ENCODE data around the gene IGSF21.

IGSF21 gene

GRCh38 chr1:18119289-18119688, 11.7 kb downstream of the IGSF21 start:
- TF ChIP-seq GATA2 (IDR thresholded peaks at IDR 0.05; ENCODE audit: low read depth, low read length): no peak
- no peak for TF ChIP-seq GATA3 (IDR thresholded peaks at IDR 0.05; ENCODE audit: low read depth, low read length)

DNA sequence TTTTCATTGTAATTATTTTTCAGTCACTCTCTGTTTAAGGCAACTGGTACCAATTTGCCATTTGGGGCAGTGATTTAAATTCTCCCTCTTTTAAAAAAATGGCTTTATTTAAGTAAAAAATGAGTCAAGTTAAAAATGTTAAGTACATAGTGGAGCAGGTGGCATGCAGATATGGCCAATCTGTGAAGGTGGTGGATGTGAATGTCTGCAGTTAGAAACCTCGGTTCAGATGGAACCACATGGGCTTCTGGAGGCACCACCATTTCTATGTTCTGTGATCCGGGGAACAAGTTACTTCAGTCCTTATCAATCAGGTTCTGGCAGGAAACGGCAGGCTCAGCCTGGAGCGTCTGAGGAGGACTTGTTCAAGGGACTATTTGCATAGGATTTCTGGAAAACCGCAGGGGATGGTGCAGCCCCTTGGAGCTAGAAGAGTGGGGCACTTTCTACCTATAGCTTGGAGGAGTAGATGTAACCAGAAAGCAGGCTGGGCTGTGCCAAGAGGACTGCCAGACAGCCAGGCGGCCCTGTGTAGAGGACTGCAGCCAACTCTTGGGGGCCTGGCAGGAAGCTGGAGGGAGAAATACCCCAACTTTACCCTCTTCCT, 12.3 kb downstream of the IGSF21 start:
- no peak for TF ChIP-seq GATA3 (IDR thresholded peaks at IDR 0.05; ENCODE audit: low read depth, low read length)
- TF ChIP-seq GATA2 (IDR thresholded peaks at IDR 0.05; ENCODE audit: low read depth, low read length): no peak

DNA sequence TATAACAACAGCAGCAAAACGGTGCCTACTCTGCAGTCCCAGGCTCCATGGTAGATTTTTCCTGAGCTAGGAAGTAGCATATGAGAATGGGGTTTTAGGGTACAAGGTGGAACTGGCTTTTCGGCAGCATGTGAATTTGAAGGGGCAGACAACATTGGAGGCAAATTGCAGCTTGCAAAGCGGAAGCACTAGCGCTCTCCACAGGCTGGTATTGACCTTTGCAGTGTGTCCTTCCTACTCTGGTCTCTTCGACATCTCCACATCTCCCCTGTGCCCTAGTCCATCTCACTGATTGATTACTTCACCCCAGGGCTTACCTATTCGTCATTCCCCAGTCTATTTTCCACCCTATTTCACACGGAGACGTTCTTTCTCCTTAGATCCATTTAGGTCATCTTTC, 13.0 kb downstream of the IGSF21 start:
- TF ChIP-seq GATA3 (IDR thresholded peaks at IDR 0.05; ENCODE audit: low read depth, low read length) (no peak), GATA2 (IDR thresholded peaks at IDR 0.05; ENCODE audit: low read depth, low read length) (no peak)

DNA sequence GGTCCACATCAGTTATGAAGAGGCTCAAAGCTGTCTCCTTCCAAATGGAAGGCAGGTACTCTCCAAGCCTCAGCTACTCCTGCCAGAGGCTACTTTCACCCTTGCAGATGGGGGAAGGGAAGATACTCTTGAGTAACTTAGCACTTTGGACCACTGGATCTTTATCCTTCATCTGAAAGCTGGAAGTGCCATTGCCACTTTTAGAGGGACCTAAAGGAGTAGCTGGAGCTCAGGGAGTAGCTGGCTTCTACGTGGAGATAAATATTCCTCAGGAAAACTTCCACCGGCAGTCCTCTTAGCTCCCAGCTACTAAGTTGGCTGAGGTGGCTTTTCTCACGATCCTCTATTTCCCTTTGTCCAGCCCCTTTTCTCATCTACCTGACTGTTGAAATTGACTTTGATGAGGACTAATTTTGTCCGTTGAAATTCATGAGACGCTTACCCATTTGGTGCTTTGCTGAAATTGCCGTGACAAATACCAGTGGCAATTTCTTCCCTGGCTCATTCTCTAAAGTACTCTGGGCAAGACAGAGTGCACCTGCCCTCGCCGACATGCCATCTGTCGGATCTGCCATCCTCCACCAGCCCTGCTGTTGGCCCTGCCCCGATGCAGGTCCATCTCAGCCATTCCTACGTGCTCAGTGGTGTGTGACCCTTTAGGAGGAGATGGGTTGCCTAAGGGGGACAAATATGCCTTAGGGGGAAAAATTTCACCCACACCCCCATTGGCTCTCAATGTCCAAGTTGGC, 13.6 kb downstream of the IGSF21 start:
- TF ChIP-seq GATA3 (IDR thresholded peaks at IDR 0.05; ENCODE audit: low read depth, low read length) (no peak), GATA2 (IDR thresholded peaks at IDR 0.05; ENCODE audit: low read depth, low read length) (no peak)

DNA sequence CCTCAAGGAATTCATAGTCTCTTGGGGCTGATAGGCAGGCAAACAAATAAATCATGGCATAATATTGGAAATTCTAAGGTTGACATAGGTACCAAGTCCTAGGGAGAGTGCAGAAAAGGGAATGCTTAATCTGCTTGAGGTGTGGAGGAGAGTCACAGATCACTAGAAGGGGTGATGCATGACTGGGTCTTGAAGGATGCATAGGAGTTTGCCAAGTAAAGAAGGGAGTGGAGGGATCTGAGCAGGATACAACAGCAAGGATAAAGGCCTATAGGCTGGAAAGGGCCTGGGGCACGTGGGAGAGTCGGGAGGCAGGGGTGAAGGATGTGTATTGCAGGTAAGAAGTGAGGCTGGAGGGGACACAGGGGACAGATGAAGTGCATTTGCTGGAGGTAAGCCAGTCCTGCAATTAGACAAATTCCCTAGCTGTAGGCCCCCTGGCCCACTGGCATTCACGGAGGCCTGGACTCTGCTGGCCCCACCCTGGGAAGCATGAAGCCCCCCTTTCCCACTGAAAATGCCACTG, 15.9 kb downstream of the IGSF21 start:
- TF ChIP-seq GATA2 (IDR thresholded peaks at IDR 0.05; ENCODE audit: low read depth, low read length): no peak
- no peak for TF ChIP-seq GATA3 (IDR thresholded peaks at IDR 0.05; ENCODE audit: low read depth, low read length)

DNA sequence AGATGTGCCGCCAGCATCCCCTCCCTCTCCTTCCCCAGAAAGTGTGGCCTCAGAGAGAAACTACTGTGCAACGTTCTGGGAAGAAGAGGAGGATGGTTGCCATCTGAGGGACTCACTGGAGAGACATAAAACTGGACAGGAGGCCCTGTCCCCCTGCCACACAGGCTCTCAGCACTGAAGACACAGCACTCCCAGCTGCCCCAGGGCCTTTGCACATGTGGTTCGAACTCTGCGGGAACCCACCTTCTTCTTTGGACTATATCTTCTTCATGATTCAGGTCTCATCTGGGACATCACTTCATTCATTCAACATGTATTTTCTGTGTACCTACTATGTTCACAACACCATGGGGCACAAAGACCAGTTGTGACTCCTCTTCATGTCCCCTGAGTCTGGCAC, 17.4 kb downstream of the IGSF21 start:
- TF ChIP-seq GATA3 (IDR thresholded peaks at IDR 0.05; ENCODE audit: low read depth, low read length) (no peak), GATA2 (IDR thresholded peaks at IDR 0.05; ENCODE audit: low read depth, low read length) (no peak)

GRCh38 chr1:18126616-18127015, 19.0 kb downstream of the IGSF21 start:
- TF ChIP-seq GATA3 (IDR thresholded peaks at IDR 0.05; ENCODE audit: low read depth, low read length) (no peak), GATA2 (IDR thresholded peaks at IDR 0.05; ENCODE audit: low read depth, low read length) (no peak)

DNA sequence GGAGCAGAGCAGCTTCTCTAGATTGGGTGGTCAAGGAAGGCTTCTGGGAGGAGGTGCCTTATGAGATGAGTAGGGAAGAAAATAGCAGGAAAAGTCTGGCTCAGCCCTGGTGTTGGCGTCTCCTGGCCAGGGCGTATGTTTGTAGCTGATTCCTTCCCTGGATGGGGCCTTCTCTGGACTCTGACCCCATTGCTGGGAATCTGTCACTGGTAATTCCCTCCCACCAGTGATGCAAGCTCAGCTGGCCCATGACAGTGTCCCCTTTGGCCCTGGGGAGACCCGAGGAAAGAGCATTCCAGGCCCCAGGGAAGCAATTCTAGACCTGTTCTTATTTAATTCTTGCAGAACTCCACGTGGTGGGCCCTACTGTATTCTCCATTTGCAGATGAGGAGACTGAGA, 20.7 kb downstream of the IGSF21 start:
- no peak for TF ChIP-seq GATA3 (IDR thresholded peaks at IDR 0.05; ENCODE audit: low read depth, low read length)
- no peak for TF ChIP-seq GATA2 (IDR thresholded peaks at IDR 0.05; ENCODE audit: low read depth, low read length)

GRCh38 chr1:18130356-18130755, 22.8 kb downstream of the IGSF21 start:
- no peak for TF ChIP-seq GATA3 (IDR thresholded peaks at IDR 0.05; ENCODE audit: low read depth, low read length)
- TF ChIP-seq GATA2 (IDR thresholded peaks at IDR 0.05; ENCODE audit: low read depth, low read length): no peak

DNA sequence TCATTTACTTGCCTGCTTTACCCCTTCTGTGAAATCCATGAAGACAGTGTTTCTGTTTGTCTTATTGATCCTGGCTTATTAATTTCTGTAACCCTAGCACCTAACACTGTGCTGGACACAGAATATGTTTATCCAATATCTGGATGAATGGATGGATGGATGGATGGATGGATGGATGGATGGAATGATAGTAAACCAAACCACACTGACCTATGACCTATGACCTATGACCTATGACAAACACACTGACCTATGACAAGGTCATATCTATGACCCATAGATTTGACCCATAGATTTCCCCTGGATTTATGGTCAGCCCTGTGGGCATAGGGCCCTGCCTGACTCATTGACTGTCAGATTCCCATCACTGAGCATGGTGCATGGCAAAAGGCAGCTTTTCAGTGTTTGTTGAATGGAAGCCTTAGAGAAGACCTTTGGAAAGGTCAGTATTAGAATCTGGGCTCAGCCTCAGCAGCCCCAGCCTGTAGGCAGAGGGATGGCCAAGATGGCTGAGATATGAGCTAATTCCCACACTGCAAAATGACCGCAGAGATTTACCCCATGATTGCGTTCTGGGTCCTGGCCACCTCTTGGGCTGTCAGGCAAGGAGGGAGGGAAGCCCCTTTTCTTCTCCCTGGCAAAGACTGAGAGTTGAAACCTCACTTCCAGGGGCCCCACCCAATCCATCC, 24.6 kb downstream of the IGSF21 start:
- TF ChIP-seq GATA3 (IDR thresholded peaks at IDR 0.05; ENCODE audit: low read depth, low read length) (no peak; the same call in 1 of the 2 replicates), GATA2 (IDR thresholded peaks at IDR 0.05; ENCODE audit: low read depth, low read length) (peak; percentile 88)

DNA sequence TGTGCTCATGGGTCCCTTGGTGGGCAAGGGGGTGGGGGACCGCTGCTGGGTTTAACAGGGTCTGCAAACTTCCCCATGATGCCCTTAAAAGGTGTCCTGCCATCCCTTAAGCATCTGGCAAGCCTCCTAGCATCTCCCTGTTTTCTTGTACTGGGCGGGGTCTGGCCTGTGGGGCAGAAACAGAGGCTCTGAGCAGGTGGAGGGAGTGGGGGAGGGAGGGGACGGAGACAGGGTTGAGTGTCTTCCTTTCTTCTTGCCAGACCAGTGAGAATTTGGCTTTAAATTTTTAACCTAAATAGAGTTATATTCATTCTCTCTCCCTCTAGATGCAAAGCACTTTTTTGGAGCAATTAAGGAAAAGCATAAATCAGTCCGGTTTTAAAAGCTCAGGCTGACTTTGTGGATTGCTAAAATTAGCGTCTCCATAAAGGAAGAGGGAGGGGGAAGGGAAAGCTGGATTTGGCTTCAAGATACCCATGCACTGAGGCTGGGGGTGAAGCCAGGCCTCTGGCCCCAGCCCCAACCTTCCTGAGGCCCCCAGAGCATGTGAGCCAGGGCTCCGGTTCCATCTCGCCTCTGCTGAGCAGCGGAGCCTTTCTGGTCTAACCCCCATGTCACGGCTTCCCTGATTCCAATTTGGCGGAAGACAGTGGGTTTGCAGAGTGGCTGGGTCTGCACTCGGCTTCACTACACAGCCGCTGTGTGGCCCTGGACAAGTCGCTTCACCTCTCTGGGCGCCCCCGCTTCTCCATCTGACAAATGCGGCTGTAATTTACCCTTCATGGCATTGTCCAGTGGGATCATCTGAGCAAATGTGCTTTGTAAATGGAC, 25.3 kb downstream of the IGSF21 start:
- TF ChIP-seq GATA2 (IDR thresholded peaks at IDR 0.05; ENCODE audit: low read depth, low read length) (no peak), GATA3 (IDR thresholded peaks at IDR 0.05; ENCODE audit: low read depth, low read length) (no peak)

- TF ChIP-seq GATA2 (IDR thresholded peaks at IDR 0.05; ENCODE audit: low read depth, low read length): peak; percentile 100
- TF ChIP-seq GATA3 (IDR thresholded peaks at IDR 0.05; ENCODE audit: low read depth, low read length): peak; percentile 99
These were observed 26.9 kb downstream of the IGSF21 start for GRCh38 chr1:18134324-18135046.

- TF ChIP-seq GATA2 (IDR thresholded peaks at IDR 0.05; ENCODE audit: low read depth, low read length) (peak; percentile 99), GATA3 (IDR thresholded peaks at IDR 0.05; ENCODE audit: low read depth, low read length) (peak; percentile 98)
These were observed 30.3 kb downstream of the IGSF21 start for GRCh38 chr1:18137759-18138345.

Measured in SH-SY5Y (cell line).